ENCODE measurements around the gene TFIP11. TPM values are rescaled to one million over a fixed set of nuclear protein-coding genes. Genes with fewer than 3 reads are reported as not detected.

The TFIP11 gene
- total RNA-seq, 4 donors from 2014 or later, result 6.1 to 32.5 (median 18.1) TPM

GRCh38 chr22:26556904-26557303, 44.6 kb upstream of the TFIP11 start:
- Histone ChIP-seq H3K9me3 (no peaks in the 10 kb centered on the region), H3K27ac (no peak overlapping the region), H3K4me3 (no peak overlapping the region), H3K4me1 (no peaks in the 10 kb centered on the region), H3K36me3 (no peaks in the 10 kb centered on the region), H3K27me3 (no peaks in the 10 kb centered on the region)
- intact Hi-C loops (cut with DNase I; ENCODE audit: low total_unique reads), result no loop called here
- no peak for DNase-seq
- TF ChIP-seq POLR2A (IDR thresholded peaks at IDR 0.05) (no peak), CTCF (IDR thresholded peaks at IDR 0.05) (no peak)

GRCh38 chr22:26555478-26555877, 43.2 kb upstream of the TFIP11 start:
- intact Hi-C loops (cut with DNase I; ENCODE audit: low total_unique reads), result no loop called here
- no peaks in the 10 kb centered on the region for H3K9me3 ChIP-seq
- no peak for TF ChIP-seq POLR2A (IDR thresholded peaks at IDR 0.05)
- no peak for TF ChIP-seq CTCF (IDR thresholded peaks at IDR 0.05)

GRCh38 chr22:26554956-26555355, 42.7 kb upstream of the TFIP11 start:
- Histone ChIP-seq H3K36me3 (no peaks in the 10 kb centered on the region), H3K9me3 (no peaks in the 10 kb centered on the region), H3K4me3 (no peak overlapping the region), H3K27me3 (no peaks in the 10 kb centered on the region), H3K27ac (no peak overlapping the region), H3K4me1 (no peaks in the 10 kb centered on the region)
- intact Hi-C loops (cut with DNase I; ENCODE audit: low total_unique reads), result no loop called here
- no peak for DNase-seq
- TF ChIP-seq CTCF (IDR thresholded peaks at IDR 0.05) (no peak), POLR2A (IDR thresholded peaks at IDR 0.05) (no peak)

More at GRCh38 chr22:26555478-26555877, 43.2 kb upstream of the TFIP11 start:
- no peaks in the 10 kb centered on the region for H3K36me3 ChIP-seq
- no peak overlapping the region for H3K27ac ChIP-seq
- DNase-seq, result no peak
- no peak overlapping the region for H3K4me3 ChIP-seq
- H3K4me1 ChIP-seq, result no peaks in the 10 kb centered on the region
- no peaks in the 10 kb centered on the region for H3K27me3 ChIP-seq

GRCh38 chr22:26553056-26553752, 40.9 kb upstream of the TFIP11 start:
- Histone ChIP-seq H3K4me3 (no peak overlapping the region), H3K36me3 (no peaks in the 10 kb centered on the region), H3K27ac (no peak overlapping the region), H3K27me3 (no peaks in the 10 kb centered on the region), H3K4me1 (no peaks in the 10 kb centered on the region), H3K9me3 (no peaks in the 10 kb centered on the region)
- TF ChIP-seq CTCF (IDR thresholded peaks at IDR 0.05) (no peak), POLR2A (IDR thresholded peaks at IDR 0.05) (no peak)
- intact Hi-C loops (cut with DNase I; ENCODE audit: low total_unique reads), result no loop called here
- no peak for DNase-seq

GRCh38 chr22:26552466-26552865, 40.2 kb upstream of the TFIP11 start:
- intact Hi-C loops (cut with DNase I; ENCODE audit: low total_unique reads), result no loop called here
- Histone ChIP-seq H3K9me3 (no peaks in the 10 kb centered on the region), H3K4me1 (no peaks in the 10 kb centered on the region), H3K27me3 (no peaks in the 10 kb centered on the region), H3K27ac (no peak overlapping the region), H3K4me3 (no peak overlapping the region), H3K36me3 (no peaks in the 10 kb centered on the region)
- DNase-seq, result no peak
- TF ChIP-seq CTCF (IDR thresholded peaks at IDR 0.05) (no peak), POLR2A (IDR thresholded peaks at IDR 0.05) (no peak)
